NCI-H187 treated with DMSO at 0.1 percent for 48 hours (cell line): ENCODE data around the gene SLCO2A1.

Source experiments
- DNase-seq: peaks from one replicate; lab custom pipeline; 2025; lab: John Stamatoyannopoulos, UW

Gene SLCO2A1

DNA sequence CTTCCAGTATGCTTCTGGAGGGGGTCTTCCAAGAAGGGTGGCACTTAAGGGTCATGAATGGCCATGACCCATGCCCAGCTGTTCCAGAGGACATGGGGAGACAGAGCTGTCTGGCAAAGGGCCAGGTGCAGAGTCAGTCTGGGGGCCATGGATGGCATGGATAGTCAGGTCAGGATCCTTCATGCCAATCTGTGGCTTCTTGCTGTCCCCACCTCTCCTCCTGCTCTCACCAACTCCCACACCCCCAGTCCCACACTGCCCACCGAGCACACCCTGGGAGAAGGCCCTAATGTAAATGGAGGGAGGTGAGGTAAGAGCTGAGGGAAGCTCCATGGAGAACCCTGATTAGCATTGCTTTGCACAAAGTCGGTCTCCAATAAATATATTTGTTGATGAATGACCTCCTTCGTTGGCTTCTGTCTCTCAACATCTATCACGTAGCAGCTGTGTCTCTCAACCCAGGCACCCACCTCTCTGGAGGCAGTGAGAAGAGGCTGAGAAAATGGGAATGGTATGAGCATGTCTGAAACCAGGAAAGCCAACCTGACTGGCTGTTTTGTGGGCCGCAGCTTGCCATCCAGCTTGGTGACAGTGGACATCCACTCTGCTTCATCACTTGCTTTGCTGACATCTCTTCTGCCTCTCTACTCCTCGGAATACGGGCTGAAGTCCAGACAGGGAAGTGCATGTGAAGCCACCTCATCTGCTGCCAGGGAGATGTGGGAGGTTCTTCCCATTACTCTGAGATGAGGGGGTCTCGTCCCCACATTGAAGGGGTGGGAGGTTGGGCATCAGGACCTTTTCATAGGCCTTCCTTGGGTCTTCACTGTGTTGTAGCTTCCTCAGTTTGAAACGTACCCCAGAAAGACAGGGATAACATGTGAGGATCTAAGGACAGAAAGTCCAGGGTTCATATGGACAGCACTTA, 96.4 kb downstream of the SLCO2A1 start:
- DNase-seq, result no peak

DNA sequence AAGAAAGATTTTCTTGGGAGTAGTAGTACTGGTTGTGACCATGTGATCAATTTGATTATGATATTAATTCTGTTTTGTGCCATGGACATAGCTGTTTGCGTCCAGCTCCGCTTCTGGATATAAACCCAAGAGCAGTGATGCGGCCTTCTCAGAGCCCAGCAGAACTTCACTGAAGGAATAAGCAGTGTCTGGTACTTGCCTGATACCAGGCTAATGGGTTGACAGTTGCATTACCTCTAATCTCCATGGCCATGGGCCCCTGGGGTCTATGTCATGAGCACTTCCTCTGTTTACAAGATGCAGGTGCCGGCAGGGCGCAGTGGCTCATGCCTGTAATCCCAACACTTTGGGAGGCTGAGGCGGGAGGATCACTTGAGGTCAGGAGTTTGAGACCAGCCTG, 97.7 kb downstream of the SLCO2A1 start:
- DNase-seq, result no peak

DNA sequence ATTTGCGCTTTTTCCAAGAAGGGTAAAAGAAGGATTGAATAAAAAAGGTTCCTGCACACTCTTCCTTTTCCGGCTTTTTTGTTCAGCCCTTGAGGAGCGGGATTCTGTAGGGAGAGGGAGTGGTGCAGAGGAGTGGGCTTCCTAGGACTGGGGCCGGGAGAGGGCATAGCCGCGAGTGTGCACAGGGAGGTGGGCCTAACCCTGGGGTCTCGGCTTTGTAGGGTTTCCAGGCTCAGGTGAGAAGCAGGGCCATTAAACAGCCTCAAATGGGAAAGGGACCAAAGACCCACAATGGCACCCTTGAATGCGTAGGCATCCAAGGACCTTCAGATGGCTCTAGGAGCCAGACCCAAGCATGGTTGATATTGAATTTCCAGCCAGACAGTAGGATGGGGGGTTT, 98.6 kb downstream of the SLCO2A1 start:
- no peak for DNase-seq

DNA sequence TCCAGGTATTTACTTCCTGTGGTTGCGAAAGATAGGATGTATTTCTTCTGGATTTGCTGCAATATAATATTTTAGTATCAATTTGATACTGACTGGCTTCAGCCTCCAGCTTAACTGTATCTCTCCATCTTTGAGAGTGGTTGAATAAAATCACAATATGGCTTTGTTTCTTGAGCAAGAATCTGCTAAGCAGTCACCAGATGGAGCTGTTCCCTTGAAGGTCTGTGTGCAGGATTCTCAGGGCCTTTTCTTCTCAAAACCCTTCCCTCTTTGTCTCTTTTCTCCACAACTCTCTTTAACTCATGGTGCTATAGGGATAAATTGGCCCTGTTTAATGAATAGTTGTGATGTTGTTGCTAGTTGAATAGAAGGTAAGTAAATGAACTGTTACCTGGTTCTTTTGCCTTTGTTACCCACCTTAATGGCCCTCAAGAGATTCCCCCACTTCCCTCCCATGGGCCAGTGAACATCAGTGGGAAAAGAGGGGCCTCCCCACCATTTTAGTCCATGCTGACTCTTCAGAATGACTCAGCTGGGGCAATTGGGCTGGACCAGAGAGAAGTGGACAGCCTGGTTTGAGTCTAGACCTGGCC, 99.3 kb downstream of the SLCO2A1 start:
- no peak for DNase-seq

DNA sequence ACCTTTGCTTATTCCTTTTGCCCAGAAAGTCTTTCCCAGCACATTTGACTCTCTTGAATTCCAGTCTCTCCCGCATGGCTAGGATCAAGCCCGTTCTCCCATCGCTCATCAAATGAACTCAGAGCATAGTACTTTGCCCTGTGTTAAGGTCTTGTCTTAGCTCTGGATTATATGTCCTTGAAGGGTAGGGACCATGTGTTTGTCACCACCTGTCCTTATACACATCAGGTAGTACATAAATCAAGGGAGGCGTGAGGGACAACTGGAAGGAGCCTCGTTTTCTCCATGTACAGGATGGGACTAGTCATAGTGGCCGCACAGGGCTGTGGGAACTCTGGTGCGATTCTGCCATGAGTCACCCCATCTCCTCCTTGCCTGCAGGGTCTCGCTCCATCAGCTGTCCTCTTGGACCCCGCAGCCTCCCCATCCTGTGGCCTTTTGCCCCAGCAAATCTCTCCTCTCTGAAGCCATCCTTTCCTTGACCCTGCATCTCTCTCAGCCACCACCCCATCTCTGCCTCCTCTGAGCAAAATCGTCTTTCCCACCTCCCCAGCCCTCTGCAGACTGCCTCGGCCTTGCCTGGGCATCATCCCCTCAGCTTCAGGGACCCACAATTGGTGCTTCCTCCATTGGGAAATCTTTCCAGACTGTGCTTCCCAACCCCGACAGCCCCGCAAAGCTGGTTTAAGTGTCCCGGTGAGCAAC, 100.7 kb downstream of the SLCO2A1 start:
- no peak for DNase-seq

DNA sequence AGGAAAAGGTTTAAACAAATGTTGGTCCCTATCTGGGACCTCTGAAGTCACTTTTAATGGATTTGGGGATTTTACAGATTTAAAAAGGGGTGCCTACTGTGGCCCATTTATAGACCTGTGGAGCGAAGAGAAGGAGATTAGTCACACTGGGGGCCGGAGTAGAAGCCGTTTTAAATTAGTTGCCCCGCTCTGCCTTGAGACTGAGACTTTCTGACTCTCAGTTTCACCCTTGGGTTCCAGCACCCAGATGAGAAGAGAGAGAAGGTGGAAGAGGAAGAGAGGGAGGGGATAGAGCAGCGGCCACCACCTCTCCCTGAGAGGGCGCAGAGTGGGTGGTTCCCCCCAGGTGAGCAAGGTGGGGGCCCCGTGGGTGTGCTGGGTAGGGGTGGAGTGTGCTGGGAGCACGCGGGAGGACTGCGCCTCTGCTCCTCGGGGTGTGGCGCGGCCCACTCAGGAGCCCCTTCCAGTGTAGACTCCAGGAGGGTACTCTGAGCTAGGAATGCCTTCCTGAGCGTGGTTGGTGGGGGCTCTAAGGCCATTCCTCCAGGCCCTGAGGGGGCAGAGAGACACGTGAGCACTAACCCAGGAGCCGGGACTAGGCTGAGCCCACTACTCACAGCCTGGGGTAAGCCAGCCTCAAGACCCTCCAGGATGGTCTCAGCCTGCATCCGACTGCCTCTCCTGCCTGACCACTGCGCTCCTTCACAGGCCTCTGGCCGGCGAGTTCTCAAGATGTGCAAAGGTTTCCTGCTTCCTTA, 101.4 kb downstream of the SLCO2A1 start:
- DNase-seq, result no peak

DNA sequence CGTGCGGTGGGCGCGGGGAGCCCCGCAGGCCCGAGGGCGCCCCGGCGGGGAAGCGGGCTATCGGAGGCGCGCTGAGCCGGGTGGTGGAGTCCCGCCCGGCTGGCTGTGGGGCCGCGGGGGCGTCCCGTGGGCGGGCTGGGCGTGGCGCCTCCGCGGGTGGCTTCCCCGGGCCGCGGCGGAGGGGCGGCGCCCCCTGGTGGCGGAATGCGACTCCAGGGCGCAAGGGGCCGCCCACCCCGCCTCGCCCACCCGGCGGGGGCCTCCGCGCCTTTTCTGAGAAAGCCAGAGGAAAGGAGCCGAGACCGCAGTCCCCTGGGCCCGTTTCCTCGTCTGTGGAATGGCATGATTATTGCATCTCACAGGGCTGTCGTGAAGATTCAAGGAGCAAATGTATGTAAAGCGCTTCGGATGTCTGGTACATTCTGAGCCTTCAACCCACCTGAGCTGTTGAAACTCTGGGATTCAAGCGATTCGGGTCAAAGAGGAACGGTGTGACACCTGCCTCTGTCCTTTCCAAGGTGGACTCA, 102.1 kb downstream of the SLCO2A1 start:
- DNase-seq, result no peak

DNA sequence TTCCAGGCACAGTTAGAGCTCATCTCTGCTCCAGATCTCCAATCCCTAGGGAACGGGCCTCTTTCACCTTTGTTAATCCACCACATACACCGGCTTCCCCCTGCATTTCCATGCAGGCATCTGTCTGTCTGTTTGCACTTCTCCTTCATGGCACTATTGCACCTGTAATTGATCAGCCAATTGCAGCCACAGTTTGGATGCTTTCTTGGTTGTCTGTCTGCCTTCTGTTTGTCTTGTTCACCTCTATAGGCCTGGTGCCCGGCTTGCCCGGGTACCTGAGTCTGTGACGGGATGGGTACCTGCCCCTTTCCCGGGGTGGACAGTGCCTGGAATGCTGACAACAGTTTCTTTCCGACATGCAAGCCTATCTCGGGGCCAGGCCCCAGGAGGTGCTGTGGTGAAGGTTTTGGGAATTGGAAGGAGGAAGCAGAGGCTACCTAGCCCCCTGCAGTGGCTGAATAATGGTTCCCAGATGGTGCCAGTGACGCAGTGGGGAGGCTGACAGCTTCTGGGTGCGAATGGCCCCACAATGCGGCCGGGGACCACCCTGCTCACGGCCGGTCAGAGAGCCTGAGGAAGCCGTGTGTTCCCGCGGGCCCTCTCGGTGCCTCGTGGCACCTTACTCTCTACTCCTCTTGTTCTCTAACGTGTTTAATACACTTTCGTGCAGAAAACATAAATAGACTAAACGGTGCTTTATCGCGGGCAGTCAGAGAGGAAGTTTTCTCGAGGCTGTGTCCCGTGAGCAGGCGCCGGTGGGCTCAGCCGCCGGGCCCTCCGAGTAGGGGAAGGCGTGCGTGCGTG, 102.8 kb downstream of the SLCO2A1 start:
- no peak for DNase-seq

DNA sequence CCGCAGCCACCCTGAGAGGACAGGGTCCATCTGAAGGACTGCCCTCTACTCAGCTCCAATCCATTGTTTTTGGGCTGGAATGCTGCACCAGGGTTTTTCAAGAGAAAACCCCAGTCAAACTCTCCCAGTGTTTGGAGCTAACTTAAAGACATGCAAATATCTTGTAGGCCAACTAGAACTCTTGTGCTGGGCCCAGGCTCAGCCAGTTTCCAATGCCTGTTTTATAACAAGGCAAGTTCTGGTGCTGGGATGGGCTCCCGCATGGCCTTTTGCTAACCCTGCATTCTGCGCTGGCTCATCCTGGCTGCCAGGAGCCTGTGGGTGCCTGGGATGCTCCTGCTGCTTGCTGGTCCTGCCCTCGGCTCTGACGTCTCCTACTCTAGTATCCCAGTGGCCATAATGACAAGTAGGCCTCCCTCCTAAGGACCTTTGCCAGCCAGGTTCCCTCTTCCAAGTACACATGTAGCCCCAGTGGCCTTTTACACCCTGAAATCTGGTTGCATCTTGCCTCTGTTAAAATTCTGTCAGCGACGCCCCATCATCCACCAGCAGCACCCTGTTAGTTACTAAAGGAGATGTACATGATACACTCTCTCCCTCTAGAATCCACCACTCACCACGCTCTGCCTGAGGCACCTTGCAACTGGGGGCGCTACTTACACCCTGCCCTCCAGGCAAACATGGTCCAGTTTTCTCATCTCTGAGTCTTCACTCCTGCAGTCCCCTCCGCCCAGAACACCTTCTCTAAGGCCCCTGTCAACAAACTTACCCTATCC, 103.6 kb downstream of the SLCO2A1 start:
- DNase-seq, result no peak

DNA sequence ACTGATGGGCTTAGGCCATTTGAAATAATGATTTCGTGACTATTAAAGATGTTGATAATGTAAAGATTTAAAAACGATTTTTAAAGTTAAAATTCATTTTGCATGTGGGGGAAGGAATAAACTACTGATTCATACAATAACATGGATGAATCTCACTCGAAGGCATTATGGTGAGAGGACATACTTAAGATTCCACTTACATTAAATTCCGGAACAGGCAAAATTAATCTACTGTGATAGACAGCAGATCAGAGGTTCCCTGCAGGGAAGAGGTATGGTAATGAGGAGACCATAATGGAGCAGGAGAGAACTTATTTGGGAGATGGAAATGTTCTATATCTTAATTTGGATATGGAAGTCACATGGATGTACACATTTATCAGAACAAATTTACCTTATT, 105.7 kb downstream of the SLCO2A1 start:
- no peak for DNase-seq

DNA sequence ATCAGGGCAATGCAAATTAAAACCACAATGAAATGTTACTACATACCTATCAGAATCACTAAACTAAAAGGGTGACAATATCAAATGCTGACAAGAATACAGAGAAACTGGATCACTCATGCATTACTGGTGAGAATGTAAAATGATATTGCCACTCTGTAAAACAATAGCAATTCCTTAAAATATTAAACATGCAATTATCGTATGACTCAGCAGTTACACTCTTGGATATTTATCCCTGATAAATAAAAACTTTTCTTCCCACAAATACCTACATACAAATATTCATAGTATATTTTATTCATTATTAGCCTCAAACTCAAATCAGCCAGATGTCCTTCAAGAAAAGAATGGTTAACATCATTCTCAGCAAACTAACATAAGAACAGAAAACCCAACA, 108.1 kb downstream of the SLCO2A1 start:
- DNase-seq, result no peak

DNA sequence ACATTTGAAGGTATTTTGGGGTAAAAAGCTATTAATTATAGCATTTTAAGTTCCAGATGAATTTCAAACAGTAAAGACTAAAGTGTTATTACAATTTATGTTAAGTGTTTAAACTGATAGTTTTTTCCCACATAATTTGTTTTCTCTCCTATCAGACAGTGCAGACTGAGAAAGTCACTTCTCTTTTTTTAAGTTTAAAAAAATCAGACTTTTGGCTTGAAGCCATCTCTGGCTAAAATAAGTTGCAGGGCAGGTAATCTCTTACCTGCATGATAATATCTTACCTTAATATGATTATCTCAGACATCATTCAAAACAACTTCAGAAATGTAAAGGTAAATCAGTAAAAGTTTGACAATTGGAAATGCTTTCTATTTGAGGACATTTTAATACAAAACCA, 112.6 kb downstream of the SLCO2A1 start:
- no peak for DNase-seq

DNA sequence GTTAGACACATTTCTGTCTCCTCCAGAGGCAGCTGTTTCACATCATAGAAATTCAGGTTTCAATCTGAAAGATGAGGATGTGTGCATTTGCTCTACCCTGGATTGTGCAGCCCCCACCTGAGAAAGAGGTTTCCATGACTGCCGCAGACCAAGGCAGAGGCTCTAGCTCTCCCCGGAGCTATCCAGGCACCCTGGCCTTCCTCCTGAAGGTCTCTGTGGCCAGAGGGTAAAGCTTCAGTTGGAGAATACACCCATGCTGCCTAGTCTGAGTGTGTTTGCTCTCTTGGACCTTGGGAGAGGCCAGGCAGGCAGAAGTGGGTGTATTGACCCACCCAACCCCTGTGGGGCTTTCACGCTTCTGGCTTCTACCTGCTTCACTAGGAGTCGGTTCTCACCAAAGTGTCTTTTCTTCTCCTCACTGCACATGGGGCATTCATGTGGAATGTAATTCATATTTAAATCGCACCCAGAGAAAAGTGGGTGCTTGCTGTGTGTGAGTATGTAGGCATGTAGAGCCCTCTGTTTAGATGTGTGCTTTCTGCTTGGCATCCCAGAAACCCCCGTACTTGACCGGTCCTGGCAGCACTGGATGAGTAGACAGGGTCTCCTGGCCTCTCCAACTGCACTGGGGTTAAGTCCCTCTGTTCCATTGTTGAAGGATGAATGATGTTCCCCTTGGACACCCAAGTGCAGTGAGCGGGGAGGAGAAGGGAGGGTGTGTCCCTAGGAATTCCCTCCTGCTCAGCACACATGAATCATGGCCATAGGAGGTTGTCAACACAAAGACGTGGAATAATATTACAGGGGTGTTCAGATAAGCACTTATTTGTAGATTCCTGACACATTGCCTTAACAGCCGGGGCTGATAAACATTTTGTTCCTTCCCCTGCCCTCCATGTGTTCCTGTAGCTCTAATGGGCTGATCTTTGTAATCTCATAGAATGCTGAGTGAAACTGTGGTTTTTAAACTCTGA, 113.8 kb downstream of the SLCO2A1 start:
- DNase-seq, result no peak

DNA sequence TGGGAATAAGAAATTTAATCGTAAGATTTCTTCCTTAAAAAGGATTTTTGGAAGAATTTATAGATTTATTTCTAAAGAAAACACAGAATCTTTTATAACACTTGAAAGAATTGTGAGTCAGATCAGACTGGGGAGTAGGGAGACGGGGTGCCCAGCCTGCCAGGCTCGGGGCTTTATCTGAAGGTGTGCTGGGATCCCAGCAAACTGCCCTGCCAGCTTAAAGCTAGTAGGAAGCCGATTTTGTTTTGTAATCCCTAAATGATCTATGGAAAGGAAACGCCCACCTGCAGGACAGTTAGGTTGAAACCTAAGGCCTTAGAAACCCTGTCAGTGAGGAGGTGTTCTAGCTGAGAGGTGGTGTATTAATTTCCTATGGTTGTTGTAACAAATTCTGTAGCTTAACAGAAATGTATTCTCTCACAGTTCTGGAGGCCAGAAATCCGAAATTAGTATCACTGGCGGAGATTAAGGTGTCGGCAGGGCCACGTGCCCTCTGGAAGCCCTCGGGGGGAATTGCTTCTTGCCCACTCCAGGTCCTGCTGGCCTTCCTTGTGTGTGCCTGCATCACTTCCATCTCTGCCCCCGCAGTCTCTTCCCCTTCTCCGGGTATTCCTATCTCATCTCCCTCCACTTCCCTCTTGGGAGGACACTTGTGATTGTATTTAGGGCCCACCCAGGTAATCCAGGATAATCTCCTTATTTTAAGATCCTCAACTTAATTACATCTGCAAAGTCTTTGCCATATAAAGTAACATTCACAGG, 114.7 kb downstream of the SLCO2A1 start:
- no peak for DNase-seq

DNA sequence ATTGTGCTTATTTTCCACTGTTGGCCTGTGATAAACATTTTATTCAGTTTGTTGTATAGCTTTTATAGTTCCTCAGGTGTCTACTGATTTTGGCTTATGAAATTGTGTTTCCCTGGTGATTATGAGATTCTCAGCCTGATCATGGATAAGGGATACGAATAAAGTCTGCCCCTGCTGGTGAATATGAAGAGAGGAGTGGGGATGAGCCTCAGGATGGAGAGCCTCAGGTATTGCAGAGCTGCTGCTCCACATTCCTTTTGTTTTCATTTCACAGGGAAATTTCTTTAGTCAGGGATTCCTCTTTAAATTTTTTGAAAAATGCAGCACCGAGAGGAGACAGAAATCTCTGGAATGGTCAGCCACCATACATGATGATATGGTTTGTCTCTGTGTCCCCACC, 119.3 kb downstream of the SLCO2A1 start:
- DNase-seq, result no peak

DNA sequence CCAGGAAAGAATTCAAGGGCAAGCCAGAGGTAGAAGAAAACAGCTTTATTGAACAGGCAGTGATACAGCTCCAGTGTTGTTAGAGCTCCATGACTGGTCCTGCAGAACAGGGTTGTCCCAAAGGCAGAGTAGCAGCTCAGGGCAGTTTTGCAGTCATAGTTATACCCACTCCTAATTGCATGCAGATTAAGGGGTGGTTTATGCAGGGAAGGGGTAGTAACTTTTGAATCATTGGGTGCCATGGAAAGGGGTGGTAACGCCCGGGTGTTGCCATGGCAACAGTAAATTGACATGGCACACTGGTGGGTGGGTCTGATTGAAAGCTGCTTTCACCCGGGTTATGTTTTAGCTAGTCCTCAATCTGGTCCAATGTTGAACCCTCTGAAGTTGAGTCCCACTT, 124.3 kb downstream of the SLCO2A1 start:
- DNase-seq, result no peak

DNA sequence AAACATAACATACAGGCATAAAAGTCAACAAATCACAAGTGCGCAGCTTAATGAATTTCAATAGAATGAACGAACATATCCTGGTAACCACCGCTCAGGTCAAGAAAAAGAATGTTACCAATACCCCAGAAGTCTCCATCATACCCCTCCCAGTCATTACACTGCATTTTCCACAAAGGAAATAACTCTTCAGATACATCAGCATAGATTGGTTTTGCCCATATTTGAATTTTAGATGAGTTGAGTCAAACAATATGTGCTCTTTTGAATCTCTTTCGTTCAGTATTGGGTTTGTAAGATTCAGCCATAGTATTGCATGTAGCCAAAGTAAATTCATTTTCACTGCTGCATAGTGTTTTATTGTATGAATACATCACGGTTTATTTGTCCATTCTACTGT, 127.9 kb downstream of the SLCO2A1 start:
- no peak for DNase-seq

DNA sequence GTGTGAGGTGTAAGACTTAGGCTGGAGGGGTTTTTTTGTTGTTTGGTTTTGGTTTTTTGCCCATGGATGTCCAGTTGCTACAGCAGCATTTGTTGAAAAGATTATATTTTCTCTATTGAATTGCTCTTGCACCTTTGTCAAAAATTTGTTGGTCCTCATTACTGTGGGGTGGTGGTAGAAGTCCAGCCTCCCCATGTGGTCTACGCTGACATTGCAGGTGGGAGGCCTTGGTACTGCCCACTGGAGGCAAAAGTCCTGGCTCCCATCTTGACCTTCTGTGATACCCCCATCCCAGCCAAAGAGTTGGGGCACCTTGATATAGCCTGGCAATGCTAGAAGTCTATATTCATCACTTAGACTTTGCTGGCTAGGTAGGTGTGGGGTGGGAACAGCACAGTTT, 128.6 kb downstream of the SLCO2A1 start:
- DNase-seq, result no peak
